Measurements from ENCODE around the gene MRPL33. TPM values are rescaled to one million over a fixed set of nuclear protein-coding genes. Genes with fewer than 3 reads are reported as not detected.
A peak's percentile ranks its signal among the peaks of the same experiment; 100 is the strongest.

MRPL33 gene
- total and polyA plus RNA-seq, 2 of the 13 experiments (the other 11 are each of a cell fraction or from before 2014, with no cell fraction given) = 69.7 to 218 TPM

- peak; percentile 77; the same call in 1 of the 2 replicates for TF ChIP-seq ZNF563 (CRISPR knock-in tag; IDR thresholded peaks at IDR 0.05)
- TF ChIP-seq SNAPC2 (CRISPR knock-in tag; IDR thresholded peaks at IDR 0.05) = no peak
- 0 out of 2 replicates have a peak, but pooled peaks have one; percentile 20 for TF ChIP-seq ZNF639 (CRISPR knock-in tag; conservative IDR thresholded peaks at IDR 0.05)
- peak; percentile 44; the same call in 1 of the 2 replicates for TF ChIP-seq ZFP41 (CRISPR knock-in tag; IDR thresholded peaks at IDR 0.05; ENCODE audit: borderline replicate concordance)
- no peak for TF ChIP-seq CENPT (CRISPR knock-in tag; IDR thresholded peaks at IDR 0.05; ENCODE audit: low read depth)
- peak; percentile 54 for TF ChIP-seq ARNTL (CRISPR knock-in tag; IDR thresholded peaks at IDR 0.05)
- TF ChIP-seq ATF7 (IDR thresholded peaks at IDR 0.05) = no peak
- TF ChIP-seq ATF7 (CRISPR knock-in tag; IDR thresholded peaks at IDR 0.05) = no peak
- 0 out of 2 replicates have a peak, but pooled peaks have one; percentile 55 for TF ChIP-seq ELF4 (CRISPR knock-in tag; IDR thresholded peaks at IDR 0.05; ENCODE audit: borderline replicate concordance)
- no peak for TF ChIP-seq ZNF850 (CRISPR knock-in tag; conservative IDR thresholded peaks at IDR 0.05)
- TF ChIP-seq ZZZ3 (CRISPR knock-in tag; IDR thresholded peaks at IDR 0.05; ENCODE audit: borderline replicate concordance) = no peak
- peak; percentile 23; the same call in 1 of the 2 replicates for TF ChIP-seq ZFX (CRISPR knock-in tag; IDR thresholded peaks at IDR 0.05; ENCODE audit: low read depth)
- TF ChIP-seq PHF20 (CRISPR knock-in tag; IDR thresholded peaks at IDR 0.05) = no peak
- TF ChIP-seq NCOR1 (IDR thresholded peaks at IDR 0.05; ENCODE audit: borderline replicate concordance, low read length) = peak; percentile 74; the same call in 1 of the 2 replicates
- peak; percentile 91 for TF ChIP-seq PAXIP1 (CRISPR knock-in tag; conservative IDR thresholded peaks at IDR 0.05)
- peak; percentile 79 for TF ChIP-seq SRF (IDR thresholded peaks at IDR 0.05; ENCODE audit: low read depth, low read length)
- peak; percentile 75 for TF ChIP-seq CSRNP1 (CRISPR knock-in tag; IDR thresholded peaks at IDR 0.05)
- TF ChIP-seq ZFP82 (CRISPR knock-in tag; IDR thresholded peaks at IDR 0.05; ENCODE audit: borderline replicate concordance) = 0 out of 2 replicates have a peak, but pooled peaks have one; percentile 49
- no peak for TF ChIP-seq PREB (CRISPR knock-in tag; IDR thresholded peaks at IDR 0.05)
- TF ChIP-seq YEATS2 (CRISPR knock-in tag; IDR thresholded peaks at IDR 0.05; ENCODE audit: borderline replicate concordance) = no peak
- TF ChIP-seq GTF3A (CRISPR knock-in tag; conservative IDR thresholded peaks at IDR 0.05) = peak; percentile 89; the same call in 1 of the 2 replicates
- no peak for TF ChIP-seq ZFP36L2 (CRISPR knock-in tag; IDR thresholded peaks at IDR 0.05)
Observed at GRCh38 chr2:27738349-27739057, 33.0 kb upstream of the MRPL33 start (continued).
